ENCODE results near the gene RNU11.
A peak's percentile ranks its signal among the peaks of the same experiment; 100 is the strongest.

RNU11 gene

GRCh38 chr1:28648474-28649198, at the start of gene RNU11:
Gene RNU11 (plus strand): TSS chr1:28648600.
- Mint-ChIP-seq H3K9me3 (no peaks in the 10 kb centered on the region), H3K4me1 (ENCODE audit: low read depth) (peaks cover 28% of the 10 kb centered on the region), H3K27me3 (ENCODE audit: low read depth) (peaks cover 5% of the 10 kb centered on the region), H3K27ac (peak within 1 kb of the TSS; percentile 100), H3K4me3 (peak within 1 kb of the TSS; percentile 91), H3K36me3 (ENCODE audit: low read depth) (no peaks in the 10 kb centered on the region)

- H3K4me3 Mint-ChIP-seq = no peak overlapping the region
- peaks cover 24% of the 10 kb centered on the region for H3K36me3 Mint-ChIP-seq (ENCODE audit: low read depth)
- no peak overlapping the region for H3K27ac Mint-ChIP-seq
- no peaks in the 10 kb centered on the region for H3K9me3 Mint-ChIP-seq
- H3K4me1 Mint-ChIP-seq (ENCODE audit: low read depth) = peaks cover 15% of the 10 kb centered on the region
- no peaks in the 10 kb centered on the region for H3K27me3 Mint-ChIP-seq (ENCODE audit: low read depth)
These were observed 46.7 kb upstream of the RNU11 start for GRCh38 chr1:28601696-28602095.

DNA sequence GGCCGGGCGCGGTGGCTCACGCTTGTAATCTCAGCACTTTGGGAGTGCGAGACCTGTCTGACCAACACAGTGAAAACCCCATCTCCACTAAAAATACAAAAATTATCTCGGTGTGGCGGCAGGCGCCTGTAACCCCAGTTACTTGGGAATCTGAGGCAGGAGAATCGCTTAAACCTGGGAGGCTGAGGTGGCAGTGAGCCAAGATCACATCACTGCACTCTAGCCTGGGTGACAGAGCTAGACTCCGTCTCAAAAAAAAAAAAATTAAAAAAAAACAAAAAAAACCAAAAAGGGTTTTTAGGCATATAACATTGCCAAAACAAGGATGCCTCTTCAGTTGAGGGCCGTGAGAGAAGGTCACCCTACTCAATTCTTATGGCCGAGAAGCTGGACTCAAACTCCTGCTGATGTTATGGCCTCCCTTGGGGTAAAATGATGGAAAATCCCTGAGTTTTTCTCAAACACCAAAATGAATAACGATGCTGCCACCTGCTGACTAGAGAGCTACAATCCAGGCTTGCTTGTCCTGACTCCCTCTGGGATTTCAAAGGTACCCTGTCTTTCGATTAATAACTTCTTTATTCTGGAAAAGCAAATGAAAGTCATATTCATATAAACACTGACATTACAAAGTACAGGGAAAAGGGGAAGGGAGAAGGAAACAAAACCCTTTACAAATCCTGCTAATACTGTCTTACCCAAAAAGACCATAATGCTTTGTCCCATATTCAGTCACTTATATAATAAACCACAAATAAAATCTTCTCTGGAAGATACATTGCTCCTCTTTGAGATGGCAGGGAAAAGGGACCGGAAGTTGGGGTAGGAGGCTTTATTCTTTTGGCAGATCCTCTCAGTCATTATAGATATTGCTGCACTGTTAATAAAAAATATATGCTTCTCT, 45.6 kb upstream of the RNU11 start:
- no peaks in the 10 kb centered on the region for H3K9me3 Mint-ChIP-seq
- peaks cover 24% of the 10 kb centered on the region for H3K36me3 Mint-ChIP-seq (ENCODE audit: low read depth)
- no peak overlapping the region for H3K4me3 Mint-ChIP-seq
- H3K4me1 Mint-ChIP-seq (ENCODE audit: low read depth) = peaks cover 15% of the 10 kb centered on the region
- peak overlapping the region; percentile 9 for H3K27ac Mint-ChIP-seq
- H3K27me3 Mint-ChIP-seq (ENCODE audit: low read depth) = no peaks in the 10 kb centered on the region

DNA sequence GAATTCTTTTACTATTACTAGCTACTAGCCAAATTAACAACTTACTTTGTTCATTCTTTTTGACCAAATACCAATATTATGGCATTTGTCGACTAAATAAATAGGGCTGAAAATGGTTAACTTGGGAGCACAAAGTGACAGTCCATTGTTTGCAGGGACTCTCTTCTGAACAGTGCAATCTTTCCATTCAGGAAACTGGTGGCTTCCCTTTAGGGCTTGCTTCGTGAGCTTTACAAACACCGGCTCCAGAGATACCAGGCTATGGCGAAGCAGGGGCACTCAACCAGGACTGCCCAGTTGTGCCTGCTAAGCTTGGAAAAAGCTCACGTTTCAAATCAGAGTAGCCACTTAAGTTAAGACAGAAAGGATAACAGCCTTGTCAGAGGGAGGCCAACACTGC, 44.0 kb upstream of the RNU11 start:
- no peak overlapping the region for H3K27ac Mint-ChIP-seq
- H3K4me3 Mint-ChIP-seq = no peak overlapping the region
- peaks cover 21% of the 10 kb centered on the region for H3K36me3 Mint-ChIP-seq (ENCODE audit: low read depth)
- H3K27me3 Mint-ChIP-seq (ENCODE audit: low read depth) = no peaks in the 10 kb centered on the region
- H3K4me1 Mint-ChIP-seq (ENCODE audit: low read depth) = peaks cover 8% of the 10 kb centered on the region
- H3K9me3 Mint-ChIP-seq = no peaks in the 10 kb centered on the region

DNA sequence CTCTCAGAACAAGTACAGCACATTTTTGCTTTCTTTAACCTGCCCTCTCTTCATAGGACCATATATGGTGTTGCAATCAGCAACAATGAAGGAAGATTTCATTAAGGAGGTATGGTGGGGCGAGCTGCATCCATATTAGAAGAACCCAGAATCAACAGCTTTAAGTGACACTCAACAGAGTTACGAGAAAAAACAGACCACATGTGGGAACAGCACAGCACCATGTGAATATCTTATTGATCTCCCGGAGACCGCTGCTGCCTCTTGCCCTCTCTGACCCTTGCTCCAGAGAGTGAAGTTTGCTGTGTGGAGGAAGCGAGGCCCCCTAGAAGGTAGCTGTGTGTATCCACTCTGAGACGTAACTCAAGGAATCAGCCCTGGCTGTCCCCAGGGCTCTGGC, 43.4 kb upstream of the RNU11 start:
- H3K27me3 Mint-ChIP-seq (ENCODE audit: low read depth) = no peaks in the 10 kb centered on the region

GRCh38 chr1:28606771-28607170, 41.6 kb upstream of the RNU11 start:
- H3K36me3 Mint-ChIP-seq (ENCODE audit: low read depth) = peaks cover 27% of the 10 kb centered on the region
- H3K4me1 Mint-ChIP-seq (ENCODE audit: low read depth) = peaks cover 1% of the 10 kb centered on the region

More for the DNA sequence above, 43.4 kb upstream of the RNU11 start:
- no peak overlapping the region for H3K4me3 Mint-ChIP-seq
- H3K9me3 Mint-ChIP-seq = no peaks in the 10 kb centered on the region
- H3K27ac Mint-ChIP-seq = no peak overlapping the region
- peaks cover 23% of the 10 kb centered on the region for H3K36me3 Mint-ChIP-seq (ENCODE audit: low read depth)
- H3K4me1 Mint-ChIP-seq (ENCODE audit: low read depth) = peaks cover 5% of the 10 kb centered on the region

GRCh38 chr1:28613175-28613574, 35.2 kb upstream of the RNU11 start:
- Mint-ChIP-seq H3K9me3 (no peaks in the 10 kb centered on the region), H3K4me1 (ENCODE audit: low read depth) (no peaks in the 10 kb centered on the region), H3K4me3 (no peak overlapping the region), H3K27me3 (ENCODE audit: low read depth) (no peaks in the 10 kb centered on the region), H3K36me3 (ENCODE audit: low read depth) (peaks cover 26% of the 10 kb centered on the region), H3K27ac (no peak overlapping the region)

More at GRCh38 chr1:28606771-28607170, 41.6 kb upstream of the RNU11 start:
- no peaks in the 10 kb centered on the region for H3K9me3 Mint-ChIP-seq
- no peaks in the 10 kb centered on the region for H3K27me3 Mint-ChIP-seq (ENCODE audit: low read depth)
- no peak overlapping the region for H3K27ac Mint-ChIP-seq
- H3K4me3 Mint-ChIP-seq = no peak overlapping the region

DNA sequence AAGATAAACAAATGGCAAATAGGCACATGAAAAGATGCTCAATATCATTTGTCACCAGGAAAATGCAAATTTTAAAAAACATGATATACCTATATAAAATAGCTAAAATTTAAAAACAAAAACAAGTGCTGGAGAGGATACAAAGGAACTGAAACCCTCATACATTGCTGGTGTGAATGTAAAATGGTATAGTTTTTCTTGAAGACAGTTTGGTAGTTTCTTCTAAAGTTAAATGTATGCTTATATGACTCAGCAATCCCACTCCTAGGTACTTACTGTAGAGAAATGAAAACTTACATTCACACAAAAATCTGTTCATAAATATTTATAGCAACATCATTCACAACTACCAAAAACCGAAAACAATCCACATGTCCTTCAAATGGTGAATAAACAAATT, 16.7 kb upstream of the RNU11 start:
- H3K9me3 Mint-ChIP-seq = no peaks in the 10 kb centered on the region
- no peak overlapping the region for H3K4me3 Mint-ChIP-seq
- no peak overlapping the region for H3K27ac Mint-ChIP-seq
- H3K4me1 Mint-ChIP-seq (ENCODE audit: low read depth) = peaks cover 6% of the 10 kb centered on the region
- H3K36me3 Mint-ChIP-seq (ENCODE audit: low read depth) = peaks cover 3% of the 10 kb centered on the region
- no peaks in the 10 kb centered on the region for H3K27me3 Mint-ChIP-seq (ENCODE audit: low read depth)

DNA sequence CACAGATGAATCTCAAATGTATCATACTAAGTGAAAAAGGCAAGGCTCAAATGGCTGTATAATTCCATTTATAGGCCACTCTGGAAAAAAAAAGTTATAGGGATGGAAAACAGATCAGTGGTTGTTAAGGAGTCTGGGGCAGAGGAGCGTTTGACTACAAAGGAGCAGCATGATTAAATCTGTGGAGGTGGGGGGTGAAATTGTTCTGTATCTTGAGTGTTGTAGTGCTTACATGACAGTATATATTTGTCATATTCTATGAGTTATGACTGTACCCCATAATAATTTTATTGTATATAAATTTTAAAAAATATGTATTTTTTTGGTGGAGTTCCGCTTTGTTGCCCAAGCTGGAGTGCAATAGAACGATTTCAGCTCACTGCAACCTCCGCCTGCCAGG, 15.8 kb upstream of the RNU11 start:
- Mint-ChIP-seq H3K4me1 (ENCODE audit: low read depth) (peaks cover 6% of the 10 kb centered on the region), H3K4me3 (no peak overlapping the region), H3K27ac (peak overlapping the region; percentile 2), H3K9me3 (no peaks in the 10 kb centered on the region), H3K27me3 (ENCODE audit: low read depth) (no peaks in the 10 kb centered on the region), H3K36me3 (ENCODE audit: low read depth) (peaks cover 3% of the 10 kb centered on the region)

- no peaks in the 10 kb centered on the region for H3K27me3 Mint-ChIP-seq (ENCODE audit: low read depth)
- no peaks in the 10 kb centered on the region for H3K9me3 Mint-ChIP-seq
- H3K36me3 Mint-ChIP-seq (ENCODE audit: low read depth) = peaks cover 6% of the 10 kb centered on the region
- H3K27ac Mint-ChIP-seq = no peak overlapping the region
- peaks cover 34% of the 10 kb centered on the region for H3K4me1 Mint-ChIP-seq (ENCODE audit: low read depth)
- peak overlapping the region; percentile 44 for H3K4me3 Mint-ChIP-seq
These were observed 7.6 kb upstream of the RNU11 start for GRCh38 chr1:28640766-28641165.

DNA sequence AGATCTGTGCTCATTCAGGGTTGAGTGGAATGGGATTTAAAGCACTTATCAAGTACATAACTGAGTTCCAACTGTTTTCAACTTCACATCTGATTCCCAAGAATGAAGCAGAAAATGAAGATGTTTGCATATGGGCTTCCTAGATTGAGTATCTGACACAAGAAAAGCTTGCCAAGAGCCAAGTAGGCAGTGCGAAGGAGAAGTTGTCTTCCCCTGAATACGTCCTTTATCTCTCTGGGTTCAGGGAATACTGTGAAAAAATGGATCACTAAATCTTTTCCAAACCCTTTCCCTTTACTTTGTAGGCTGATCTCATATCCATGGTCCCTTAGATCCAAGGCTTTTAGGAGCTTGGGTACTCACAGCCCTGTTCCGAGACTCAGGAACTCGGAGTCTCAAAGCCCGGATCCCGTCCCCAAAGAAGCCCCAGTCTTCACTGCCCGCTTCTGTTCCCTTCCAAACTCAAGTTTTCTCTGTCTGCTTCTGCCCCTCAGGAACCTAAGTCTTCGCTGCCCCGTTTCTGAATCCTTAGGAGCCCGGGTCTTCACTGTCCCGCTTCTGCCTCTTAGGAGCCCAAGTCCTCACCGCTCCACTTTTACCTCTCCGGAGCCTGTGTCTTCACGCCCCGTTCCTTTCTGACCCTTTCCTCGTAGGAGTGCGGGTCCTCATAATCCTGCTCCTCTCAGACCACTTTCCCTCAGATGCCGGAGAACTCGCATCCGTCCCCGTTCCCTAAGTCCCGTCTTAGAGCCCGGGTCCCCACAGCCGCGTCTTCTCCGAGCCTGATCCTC, 6.1 kb upstream of the RNU11 start:
- H3K4me3 Mint-ChIP-seq = peak overlapping the region; percentile 99
- peak overlapping the region; percentile 98 for H3K27ac Mint-ChIP-seq
- H3K36me3 Mint-ChIP-seq (ENCODE audit: low read depth) = peaks cover 6% of the 10 kb centered on the region
- no peaks in the 10 kb centered on the region for H3K27me3 Mint-ChIP-seq (ENCODE audit: low read depth)
- no peaks in the 10 kb centered on the region for H3K9me3 Mint-ChIP-seq
- H3K4me1 Mint-ChIP-seq (ENCODE audit: low read depth) = peaks cover 35% of the 10 kb centered on the region

- H3K4me1 Mint-ChIP-seq (ENCODE audit: low read depth) = peaks cover 41% of the 10 kb centered on the region
These were observed 5.4 kb upstream of the RNU11 start, which contains the start of gene TAF12 for GRCh38 chr1:28642847-28643635. Gene TAF12 (minus strand): TSS chr1:28643067. CDS start chr1:28622081, 20,986 bp downstream.

GRCh38 chr1:28644494-28644893, 3.9 kb upstream of the RNU11 start:
- Mint-ChIP-seq H3K27me3 (ENCODE audit: low read depth) (peaks cover 5% of the 10 kb centered on the region), H3K4me3 (peak overlapping the region; percentile 99), H3K9me3 (no peaks in the 10 kb centered on the region), H3K4me1 (ENCODE audit: low read depth) (peaks cover 49% of the 10 kb centered on the region), H3K36me3 (ENCODE audit: low read depth) (peaks cover 6% of the 10 kb centered on the region), H3K27ac (peak overlapping the region; percentile 98)

More at GRCh38 chr1:28642847-28643635, 5.4 kb upstream of the RNU11 start, which contains the start of gene TAF12:
- H3K36me3 Mint-ChIP-seq (ENCODE audit: low read depth) = peaks cover 6% of the 10 kb centered on the region
- H3K27ac Mint-ChIP-seq = peak within 1 kb of the TSS; percentile 98
- no peaks in the 10 kb centered on the region for H3K9me3 Mint-ChIP-seq
- peak within 1 kb of the TSS; percentile 99 for H3K4me3 Mint-ChIP-seq
- H3K27me3 Mint-ChIP-seq (ENCODE audit: low read depth) = no peaks in the 10 kb centered on the region
